A673 (cell line): ENCODE results near the gene PAX4. TPM values are rescaled to one million over a fixed set of nuclear protein-coding genes. Genes with fewer than 3 reads are reported as not detected.

Source experiments
- BruUV-seq: library from RNA; stranded (reverse); fragments of 400-500 nt; replicated peaks from 2 replicates; lab custom pipeline; 2021; lab: Mats Ljungman, UMichigan
- CTCF ChIA-PET: fragments of 300-600 bp; sonication (Branson Sonifier 250); formaldehyde crosslinking; loops from one replicate; lab custom pipeline; 2022; ENCODE audit warnings: antibody characterized with exemption; lab: Charles Lee
- POLR2A ChIA-PET: fragments of 300-600 bp; sonication (Branson Sonifier 250); formaldehyde crosslinking; loops from one replicate; lab custom pipeline; 2022; ENCODE audit warnings: antibody characterized with exemption; ENCODE audit not compliant: low non-redundant PET; lab: Charles Lee
- DNase-seq: peaks from one replicate; pipeline ENCODE4 v3.0.0-alpha.2; 2015; ENCODE audit warnings: low spot score
- H3K27ac ChIP-seq: fragments of 200-600 bp; sonication (generic); 2 replicates; pipeline ENCODE4 v1.5.1; 2016; ENCODE audit warnings: mixed run types, low read depth, mild to moderate bottlenecking, mixed read lengths, antibody characterized with exemption, low read length; ENCODE audit not compliant: poor library complexity, severe bottlenecking
- H3K27me3 ChIP-seq: fragments of 200-600 bp; sonication (generic); replicated peaks from 2 replicates; pipeline ENCODE4 v1.6.1; 2017; ENCODE audit warnings: mixed run types, low read depth, mild to moderate bottlenecking, mixed read lengths, antibody characterized with exemption, low read length; ENCODE audit not compliant: insufficient read depth, poor library complexity
- H3K36me3 ChIP-seq: fragments of 200-600 bp; sonication (generic); 2 replicates; pipeline ENCODE4 v1.6.1; 2016; ENCODE audit warnings: mixed run types, mild to moderate bottlenecking, mixed read lengths, antibody characterized with exemption, low read length; ENCODE audit not compliant: insufficient read depth, poor library complexity, severe bottlenecking
- H3K4me1 ChIP-seq: fragments of 200-600 bp; sonication (generic); 2 replicates; pipeline ENCODE4 v1.6.1; 2017; ENCODE audit warnings: mixed run types, mild to moderate bottlenecking, mixed read lengths, antibody characterized with exemption, low read length; ENCODE audit not compliant: insufficient read depth, poor library complexity, severe bottlenecking
- H3K4me3 ChIP-seq: fragments of 200-600 bp; sonication (generic); 2 replicates; pipeline ENCODE4 v1.5.1; 2016; ENCODE audit warnings: low read depth, mixed run types, mild to moderate bottlenecking, mixed read lengths, low read length; ENCODE audit not compliant: poor library complexity, severe bottlenecking
- H3K9me3 ChIP-seq: fragments of 200-600 bp; sonication (generic); 2 replicates; pipeline ENCODE4 v1.6.1; 2016; ENCODE audit warnings: mixed run types, low read depth, mild to moderate bottlenecking, mixed read lengths, antibody characterized with exemption, low read length; ENCODE audit not compliant: poor library complexity, severe bottlenecking
- EZH2 ChIP-seq: fragments of 200-600 bp; sonication (generic); IDR thresholded peaks from 2 replicates; pipeline ENCODE4 v1.6.1; 2017; ENCODE audit warnings: borderline replicate concordance, low read depth, mild to moderate bottlenecking, mixed read lengths, antibody characterized with exemption, low read length; ENCODE audit not compliant: poor library complexity, severe bottlenecking
- intact Hi-C: fragments of 100-400 bp; cut with micrococcal nuclease; formaldehyde crosslinking; loops from one replicate; pipeline ENCODE4 v1.10.0; 2022; ENCODE audit not compliant: unreplicated experiment
- total RNA-seq: library from RNA; stranded (reverse); gene quantifications from 2 replicates; pipeline ENCODE4 v1.2.3, GENCODE V29; 2021
- TF ChIP-seq, protein P1 (sequence below): fragments of 300-800, 200-600 bp; sonication (generic); conservative IDR thresholded peaks from 2 replicates; pipeline ENCODE4 v1.5.1; 2017; ENCODE audit warnings: low read depth, mild to moderate bottlenecking, antibody characterized with exemption, low read length, moderate library complexity, mixed read lengths

The PAX4 gene
- total RNA-seq, 1 experiment from 2014 or later: not detected

DNA sequence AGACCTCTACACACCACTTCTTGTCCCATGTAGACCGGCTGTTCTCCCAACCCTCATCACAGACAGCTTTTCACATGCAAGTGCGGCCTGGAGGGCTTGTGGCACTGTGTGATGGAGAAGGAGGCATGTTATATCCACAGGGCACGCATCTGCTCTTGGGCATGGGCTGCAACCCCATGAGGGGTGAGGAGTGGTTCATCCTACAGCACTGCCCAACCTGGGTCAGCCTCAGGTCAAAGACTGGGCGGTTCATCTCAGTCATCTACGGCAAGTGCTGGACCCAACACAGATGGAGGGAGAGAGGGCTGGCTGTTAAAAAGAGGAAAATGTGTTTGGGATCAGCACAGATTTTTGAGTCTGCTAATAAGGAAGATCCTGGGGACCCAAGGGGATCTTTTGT, 22.2 kb downstream of the PAX4 start:
- ChIA-PET POLR2A (no interaction called here), CTCF (no interaction called here)
- Histone ChIP-seq H3K27me3 (peaks cover 3% of the 10 kb centered on the region), H3K4me1 (no peaks in the 10 kb centered on the region), H3K9me3 (no peaks in the 10 kb centered on the region), H3K27ac (no peak overlapping the region), H3K4me3 (no peak overlapping the region), H3K36me3 (peaks cover 10% of the 10 kb centered on the region)
- intact Hi-C loops: no loop called here
- TF ChIP-seq EZH2: no peak
- TF ChIP-seq, protein P1, sequence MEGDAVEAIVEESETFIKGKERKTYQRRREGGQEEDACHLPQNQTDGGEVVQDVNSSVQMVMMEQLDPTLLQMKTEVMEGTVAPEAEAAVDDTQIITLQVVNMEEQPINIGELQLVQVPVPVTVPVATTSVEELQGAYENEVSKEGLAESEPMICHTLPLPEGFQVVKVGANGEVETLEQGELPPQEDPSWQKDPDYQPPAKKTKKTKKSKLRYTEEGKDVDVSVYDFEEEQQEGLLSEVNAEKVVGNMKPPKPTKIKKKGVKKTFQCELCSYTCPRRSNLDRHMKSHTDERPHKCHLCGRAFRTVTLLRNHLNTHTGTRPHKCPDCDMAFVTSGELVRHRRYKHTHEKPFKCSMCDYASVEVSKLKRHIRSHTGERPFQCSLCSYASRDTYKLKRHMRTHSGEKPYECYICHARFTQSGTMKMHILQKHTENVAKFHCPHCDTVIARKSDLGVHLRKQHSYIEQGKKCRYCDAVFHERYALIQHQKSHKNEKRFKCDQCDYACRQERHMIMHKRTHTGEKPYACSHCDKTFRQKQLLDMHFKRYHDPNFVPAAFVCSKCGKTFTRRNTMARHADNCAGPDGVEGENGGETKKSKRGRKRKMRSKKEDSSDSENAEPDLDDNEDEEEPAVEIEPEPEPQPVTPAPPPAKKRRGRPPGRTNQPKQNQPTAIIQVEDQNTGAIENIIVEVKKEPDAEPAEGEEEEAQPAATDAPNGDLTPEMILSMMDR: no peak
- DNase-seq: no peak
- BruUV-seq: no TSS peak

DNA sequence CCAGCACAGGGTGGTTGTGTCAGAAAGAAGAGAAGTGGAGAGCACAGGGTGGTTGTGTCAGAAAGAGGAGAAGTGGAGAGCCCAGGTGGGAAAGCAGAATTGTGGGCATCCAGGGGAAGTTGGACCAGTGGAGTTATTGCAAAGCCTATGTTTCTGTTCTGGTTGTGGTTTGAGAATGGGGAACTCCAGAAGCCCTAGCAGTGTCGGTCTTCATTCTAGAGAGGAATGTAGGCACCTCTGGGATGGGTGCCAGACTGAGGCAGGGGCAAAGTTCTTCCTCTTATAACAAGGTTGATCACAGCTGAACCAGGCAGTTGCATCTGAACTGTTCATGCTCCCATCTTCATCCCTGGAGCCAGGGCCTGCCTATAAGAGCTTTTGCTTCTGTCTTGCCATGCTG, 23.5 kb downstream of the PAX4 start:
- no peaks in the 10 kb centered on the region for H3K9me3 ChIP-seq
- H3K4me3 ChIP-seq: no peak overlapping the region
- ChIA-PET CTCF (interaction anchor here (0.6 kb wide), 1 partner anchor 336 kb away, joined by 8 read pairs; no protein-coding TSS in a partner anchor), POLR2A (no interaction called here)
- H3K36me3 ChIP-seq: peaks cover 19% of the 10 kb centered on the region
- H3K27ac ChIP-seq: no peak overlapping the region
- intact Hi-C loops: no loop called here
- H3K4me1 ChIP-seq: peaks cover 2% of the 10 kb centered on the region
- no peak for DNase-seq
- H3K27me3 ChIP-seq: peaks cover 3% of the 10 kb centered on the region
- no TSS peak for BruUV-seq
- no peak for TF ChIP-seq EZH2
- TF ChIP-seq, protein P1: no peak

DNA sequence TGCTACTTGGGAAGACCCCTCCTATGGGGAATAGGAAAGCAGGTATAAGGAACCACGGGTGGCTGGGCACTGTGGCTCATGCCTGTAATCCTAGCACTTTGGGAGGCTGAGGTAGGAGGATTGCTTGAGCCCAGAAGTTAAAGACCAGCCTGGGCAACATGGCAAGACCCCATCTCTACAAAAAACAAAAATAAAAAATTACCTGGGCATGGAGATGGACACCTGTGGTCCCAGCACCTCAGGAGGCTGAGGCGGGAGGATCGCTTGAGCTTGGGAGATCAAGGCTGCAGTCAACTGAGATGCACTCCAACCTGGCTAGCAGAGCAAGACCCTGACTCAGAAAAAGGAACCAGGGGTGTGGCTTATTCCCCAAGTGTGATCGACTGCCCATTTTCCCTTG, 25.4 kb downstream of the PAX4 start:
- H3K27me3 ChIP-seq: no peaks in the 10 kb centered on the region
- ChIA-PET CTCF (no interaction called here), POLR2A (no interaction called here)
- peaks cover 20% of the 10 kb centered on the region for H3K36me3 ChIP-seq
- H3K4me1 ChIP-seq: peaks cover 9% of the 10 kb centered on the region
- no peak for DNase-seq
- no peak overlapping the region for H3K27ac ChIP-seq
- no peak overlapping the region for H3K4me3 ChIP-seq
- TF ChIP-seq, protein P1: no peak
- no peak for TF ChIP-seq EZH2
- no peaks in the 10 kb centered on the region for H3K9me3 ChIP-seq
- intact Hi-C loops: no loop called here
- no TSS peak for BruUV-seq
